Measurements from ENCODE around the gene KRT1. TPM values are rescaled to one million over a fixed set of nuclear protein-coding genes. Genes with fewer than 3 reads are reported as not detected.

KRT1 gene
- total RNA-seq, 1 donor from 2014 or later, result 3.5 TPM

- Histone ChIP-seq H3K9me3 (no peaks in the 10 kb centered on the region), H3K4me3 (no peak overlapping the region), H3K36me3 (no peaks in the 10 kb centered on the region), H3K27me3 (peaks cover 9% of the 10 kb centered on the region), H3K4me1 (no peaks in the 10 kb centered on the region), H3K27ac (no peak overlapping the region)
- intact Hi-C loops (cut with DNase I), result no loop called here
- TF ChIP-seq CTCF (IDR thresholded peaks at IDR 0.05), result no peak
- DNase-seq (no peak), ATAC-seq (no peak)
These were observed 2.1 kb upstream of the KRT1 start for GRCh38 chr12:52682381-52682660.

- Histone ChIP-seq H3K27me3 (peaks cover 8% of the 10 kb centered on the region), H3K4me1 (no peaks in the 10 kb centered on the region), H3K36me3 (no peaks in the 10 kb centered on the region), H3K4me3 (no peak overlapping the region), H3K9me3 (no peaks in the 10 kb centered on the region), H3K27ac (no peak overlapping the region)
- DNase-seq (no peak), ATAC-seq (no peak)
- intact Hi-C loops (cut with DNase I), result no loop called here
- TF ChIP-seq CTCF (IDR thresholded peaks at IDR 0.05), result no peak
These were observed 1.5 kb upstream of the KRT1 start for GRCh38 chr12:52681526-52682380.

GRCh38 chr12:52679875-52680274 lies 332 bp downstream of the KRT1 start:
- Histone ChIP-seq H3K27ac (no peak overlapping the region), H3K36me3 (no peaks in the 10 kb centered on the region), H3K27me3 (no peaks in the 10 kb centered on the region), H3K9me3 (no peaks in the 10 kb centered on the region), H3K4me1 (no peaks in the 10 kb centered on the region), H3K4me3 (no peak overlapping the region)
- DNase-seq (no peak), ATAC-seq (no peak)
- no peak for TF ChIP-seq CTCF (IDR thresholded peaks at IDR 0.05)
- intact Hi-C loops (cut with DNase I), result loop anchor here (1.0 kb wide), 1 partner anchor 9 kb away; no protein-coding TSS in a partner anchor

- Histone ChIP-seq H3K4me1 (no peaks in the 10 kb centered on the region), H3K27me3 (no peaks in the 10 kb centered on the region), H3K36me3 (no peaks in the 10 kb centered on the region), H3K4me3 (no peak overlapping the region), H3K27ac (no peak overlapping the region), H3K9me3 (no peaks in the 10 kb centered on the region)
- ATAC-seq (no peak), DNase-seq (no peak)
- TF ChIP-seq CTCF (IDR thresholded peaks at IDR 0.05), result no peak
- intact Hi-C loops (cut with DNase I), result no loop called here
These were observed 2.5 kb downstream of the KRT1 start for GRCh38 chr12:52677671-52678070.

- Histone ChIP-seq H3K4me1 (no peaks in the 10 kb centered on the region), H3K27me3 (no peaks in the 10 kb centered on the region), H3K27ac (no peak overlapping the region), H3K36me3 (no peaks in the 10 kb centered on the region), H3K9me3 (no peaks in the 10 kb centered on the region), H3K4me3 (no peak overlapping the region)
- ATAC-seq, result no peak
- no peak for DNase-seq
- TF ChIP-seq CTCF (IDR thresholded peaks at IDR 0.05), result no peak
- intact Hi-C loops (cut with DNase I), result no loop called here
These were observed 3.1 kb downstream of the KRT1 start for GRCh38 chr12:52677126-52677525.
